Measurements from ENCODE around the gene APBB1. TPM values are rescaled to one million over a fixed set of nuclear protein-coding genes. Genes with fewer than 3 reads are reported as not detected.

The APBB1 gene
- total and polyA plus RNA-seq, 10 of the 15 experiments (the other 5 are each of a cell fraction or from before 2014, with no cell fraction given) = 0.31 to 10.6 (median 5.4) TPM

- RAD21 ChIA-PET (ENCODE audit: unreplicated experiment) = no interaction called here
- intact Hi-C loops (cut with micrococcal nuclease; ENCODE audit: unreplicated experiment) (no loop called here), in situ Hi-C loops (cut with MboI) (no loop called here)
- H3K4me3 ChIP-seq = no peak overlapping the region
- H3K27me3 ChIP-seq (replicated peaks in 1 of 2; ENCODE audit: control insufficient read depth in 2 of 2, insufficient read depth in 2 of 2, low read length in 1 of 2) = no peaks in the 10 kb centered on the region
- CTCF ChIA-PET = interaction anchor here (4.7 kb wide), 1 partner anchor 14 kb away, joined by 23 read pairs; no protein-coding TSS in a partner anchor
- H3K36me3 ChIP-seq (ENCODE audit: control insufficient read depth in 2 of 2, insufficient read depth in 2 of 2, low read length in 1 of 2) = no peaks in the 10 kb centered on the region; a peak in 1 of 4 replicates
- H4K20me1 ChIP-seq (ENCODE audit: control insufficient read depth, insufficient read depth) = no peaks in the 10 kb centered on the region
- no peak overlapping the region for H3K27ac ChIP-seq (ENCODE audit: control insufficient read depth, insufficient read depth)
- POLR2A ChIA-PET = no interaction called here
- SMC1A ChIA-PET (ENCODE audit: uncharacterized antibody, unreplicated experiment) = interaction anchor here (0.9 to 1.5 kb wide), 2 partner anchors 10 to 77 kb away, joined by 3 to 4 read pairs; no protein-coding TSS in a partner anchor
- TF ChIP-seq, protein P1, sequence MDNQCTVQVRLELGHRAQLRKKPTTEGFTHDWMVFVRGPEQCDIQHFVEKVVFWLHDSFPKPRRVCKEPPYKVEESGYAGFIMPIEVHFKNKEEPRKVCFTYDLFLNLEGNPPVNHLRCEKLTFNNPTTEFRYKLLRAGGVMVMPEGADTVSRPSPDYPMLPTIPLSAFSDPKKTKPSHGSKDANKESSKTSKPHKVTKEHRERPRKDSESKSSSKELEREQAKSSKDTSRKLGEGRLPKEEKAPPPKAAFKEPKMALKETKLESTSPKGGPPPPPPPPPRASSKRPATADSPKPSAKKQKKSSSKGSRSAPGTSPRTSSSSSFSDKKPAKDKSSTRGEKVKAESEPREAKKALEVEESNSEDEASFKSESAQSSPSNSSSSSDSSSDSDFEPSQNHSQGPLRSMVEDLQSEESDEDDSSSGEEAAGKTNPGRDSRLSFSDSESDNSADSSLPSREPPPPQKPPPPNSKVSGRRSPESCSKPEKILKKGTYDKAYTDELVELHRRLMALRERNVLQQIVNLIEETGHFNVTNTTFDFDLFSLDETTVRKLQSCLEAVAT (IDR thresholded peaks at IDR 0.05) = no peak
- TF ChIP-seq CHD1 (IDR thresholded peaks at IDR 0.05; ENCODE audit: low read depth, low read length) (no peak), ZBTB4 (CRISPR knock-in tag; IDR thresholded peaks at IDR 0.05) (no peak), BACH1 (IDR thresholded peaks at IDR 0.05; ENCODE audit: borderline replicate concordance) (no peak)
- H3K79me2 ChIP-seq (ENCODE audit: control insufficient read depth, insufficient read depth, low read length) = no peaks in the 10 kb centered on the region
- no peak for ATAC-seq
- H3K9me3 ChIP-seq (replicated peaks; ENCODE audit: control insufficient read depth, insufficient read depth, low read length) = no peaks in the 10 kb centered on the region
- BruUV-seq (replicated peaks) = no TSS peak
- H3K4me2 ChIP-seq (ENCODE audit: control insufficient read depth, insufficient read depth) = no peak overlapping the region
- WGBS (ENCODE audit: insufficient coverage, insufficient replicate concordance, low lambda C conversion rate, missing lambda C conversion rate) = 4% methylated on average over 2 of the region's 2 CpGs
- H3K4me1 ChIP-seq (ENCODE audit: control insufficient read depth, insufficient read depth, low read length) = no peaks in the 10 kb centered on the region
- no peak for FAIRE-seq
- no peak for DNase-seq (ENCODE audit: low read depth, low spot score)
- no peak overlapping the region for H2AFZ ChIP-seq (ENCODE audit: control insufficient read depth, low read depth, low read length)
- no peak overlapping the region for H3K9ac ChIP-seq (ENCODE audit: control insufficient read depth, insufficient read depth, low read length)
These were observed 39.6 kb upstream of the APBB1 start for GRCh38 chr11:6458352-6459098.

Data from GM12878 (cell line).